ENCODE results near the gene BTBD17.

- TF ChIP-seq PHF8 (conservative IDR thresholded peaks at IDR 0.05; ENCODE audit: low read depth, low read length) = no peak
- TF ChIP-seq MAX (IDR thresholded peaks at IDR 0.05) = no peak
- no peak for TF ChIP-seq CTCF (IDR thresholded peaks at IDR 0.05; ENCODE audit: control extremely low read depth in 1 of 3, insufficient read depth in 1 of 3, low read depth in 1 of 3, low read length in 3 of 3)
- TF ChIP-seq EZH2 (IDR thresholded peaks at IDR 0.05; ENCODE audit: low read depth, low read length, severe bottlenecking) = no peak
- TF ChIP-seq USF2 (IDR thresholded peaks at IDR 0.05; ENCODE audit: low read length) = no peak
- TF ChIP-seq ATF2 (IDR thresholded peaks at IDR 0.05; ENCODE audit: low read length) = no peak
- no peak for TF ChIP-seq POLR2AphosphoS5 (IDR thresholded peaks at IDR 0.05; ENCODE audit: low read depth, low read length)
- no peak for TF ChIP-seq E2F6 (IDR thresholded peaks at IDR 0.05)
- no peak for TF ChIP-seq GTF2F1 (IDR thresholded peaks at IDR 0.05; ENCODE audit: borderline replicate concordance, low read depth, low read length)
- TF ChIP-seq POLR2A (IDR thresholded peaks at IDR 0.05; ENCODE audit: control extremely low read depth in 1 of 2, low read depth in 2 of 2, low read length in 2 of 2) = no peak
- no peak for TF ChIP-seq NRF1 (IDR thresholded peaks at IDR 0.05; ENCODE audit: low read depth, low read length)
Measured at GRCh38 chr17:74386386-74386785, 24.7 kb upstream of the BTBD17 start.
